ENCODE measurements around the gene EFNB3. TPM values are rescaled to one million over a fixed set of nuclear protein-coding genes. Genes with fewer than 3 reads are reported as not detected.

EFNB3 gene
- total and polyA plus RNA-seq, 2 of the 8 experiments (the other 6 are each of a cell fraction or from before 2014, with no cell fraction given) = 15.0 to 27.3 TPM

- TF ChIP-seq EZH2 (IDR thresholded peaks at IDR 0.05; ENCODE audit: low read depth, low read length, severe bottlenecking) (no peak), CBX8 (IDR thresholded peaks at IDR 0.05; ENCODE audit: borderline replicate concordance, low read depth, low read length) (no peak), E2F6 (IDR thresholded peaks at IDR 0.05) (peak; percentile 84), SIRT6 (IDR thresholded peaks at IDR 0.05; ENCODE audit: low read length) (no peak), CTCF (IDR thresholded peaks at IDR 0.05; ENCODE audit: control extremely low read depth in 1 of 3, insufficient read depth in 1 of 3, low read depth in 1 of 3, low read length in 3 of 3) (peak; percentile 60 to 74 (median 69)), HDAC2 (IDR thresholded peaks at IDR 0.05; ENCODE audit: borderline replicate concordance in 1 of 2, low read depth in 2 of 2, low read length in 2 of 2) (peak; percentile 90 to 95; a peak in 3 of 4 replicates), MAFK (IDR thresholded peaks at IDR 0.05; ENCODE audit: low read depth, low read length) (no peak), TCF12 (IDR thresholded peaks at IDR 0.05; ENCODE audit: low read depth, low read length) (peak; percentile 63; the same call in 1 of the 2 replicates), TAF1 (IDR thresholded peaks at IDR 0.05; ENCODE audit: low read depth, low read length) (0 out of 2 replicates have a peak, but pooled peaks have one; percentile 28), YY1 (IDR thresholded peaks at IDR 0.05; ENCODE audit: low read depth, low read length) (peak; percentile 82)
Measured at GRCh38 chr17:7716901-7717755, 12.1 kb downstream of the EFNB3 start, which contains the start of gene DNAH2 (continued).

All from H1 (cell line).